ENCODE measurements around the gene CDH26. TPM values are rescaled to one million over a fixed set of nuclear protein-coding genes. Genes with fewer than 3 reads are reported as not detected.
"Not testable (repeated sequence)": the region's sequence is repeated elsewhere in the genome, so short reads cannot be mapped to it uniquely, and the experiment has no call there.

The CDH26 gene
- total RNA-seq, 1 experiment from 2014 or later, result not detected

DNA sequence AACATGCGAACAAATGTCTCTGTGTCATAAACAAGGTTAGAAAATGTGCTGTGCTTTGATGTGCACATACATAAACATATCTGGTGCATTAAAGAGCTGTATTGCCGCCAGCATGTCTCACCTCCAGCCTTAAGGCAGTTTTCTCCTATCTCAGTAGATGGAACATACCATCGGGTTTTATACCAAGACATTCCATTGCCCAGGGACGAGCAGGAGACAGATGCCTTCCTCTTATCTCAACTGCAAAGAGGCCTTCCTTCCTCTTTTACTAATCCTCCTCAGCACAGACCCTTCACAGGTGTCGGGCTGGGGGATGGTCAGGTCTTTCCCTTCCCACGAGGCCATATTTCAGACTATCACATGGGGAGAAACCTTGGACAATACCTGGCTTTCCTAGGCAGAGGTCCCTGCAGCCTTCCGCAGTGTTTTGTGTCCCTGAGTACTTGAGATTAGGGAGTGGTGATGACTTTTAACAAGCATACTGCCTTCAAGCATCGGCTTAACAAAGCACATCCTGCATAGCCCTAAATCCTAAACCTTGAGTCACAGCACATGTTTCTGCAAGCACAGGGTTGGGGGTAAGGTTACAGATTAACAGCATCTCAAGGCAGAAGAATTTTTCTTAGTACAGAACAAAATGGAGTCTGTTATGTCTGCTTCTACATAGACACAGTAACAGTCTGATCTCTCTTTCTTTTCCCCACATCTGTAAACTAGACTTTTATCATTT lies 83.4 kb downstream of the CDH26 start:
- not testable (repeated sequence) for H3K36me3 ChIP-seq, H3K9me3 ChIP-seq, DNase-seq

DNA sequence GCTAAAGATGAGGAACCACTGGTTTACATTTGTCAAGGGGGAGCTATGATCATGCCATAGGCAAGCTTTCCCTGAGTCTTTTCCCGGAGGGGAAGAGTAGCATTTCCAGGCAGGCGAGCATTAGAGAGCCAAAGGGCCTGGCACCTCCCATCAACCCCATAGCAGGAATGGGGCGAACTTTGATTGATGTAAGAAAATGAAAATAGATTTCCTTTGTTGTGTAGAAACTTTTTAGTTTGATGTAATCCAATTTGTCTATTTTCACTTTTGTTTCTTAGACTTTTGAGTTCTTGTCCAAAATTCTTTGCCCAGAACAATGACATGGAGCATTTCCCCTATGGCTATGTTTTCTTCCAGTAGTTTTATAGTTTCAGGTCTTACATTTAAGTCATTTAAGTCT lies 85.2 kb downstream of the CDH26 start:
- Histone ChIP-seq H3K9me3 (no peaks in the 10 kb centered on the region), H3K4me3 (no peak overlapping the region), H3K27me3 (no peaks in the 10 kb centered on the region), H3K36me3 (no peaks in the 10 kb centered on the region)
- no peak for DNase-seq

More for the DNA sequence above, 83.4 kb downstream of the CDH26 start:
- H3K27me3 ChIP-seq, H3K4me3 ChIP-seq: not testable (repeated sequence)

DNA sequence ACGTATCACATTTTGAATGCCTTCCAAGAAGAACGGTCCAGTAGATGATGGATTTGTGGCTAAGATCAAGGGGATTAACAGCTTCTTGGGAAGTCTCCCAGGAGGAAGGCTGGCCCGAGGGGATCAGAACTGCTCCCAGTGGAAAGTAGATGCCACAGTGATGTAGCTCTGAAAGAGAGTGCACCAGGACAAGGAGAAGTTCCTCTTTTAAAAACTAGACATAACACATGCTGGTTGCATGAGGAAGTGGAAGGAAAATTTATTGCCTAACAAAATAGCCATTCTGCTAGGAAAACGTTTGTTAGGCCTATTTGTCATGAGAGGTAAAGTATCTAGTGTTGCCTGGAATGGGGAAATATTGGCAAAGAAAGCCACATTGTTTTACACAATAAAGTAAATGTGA lies 87.8 kb downstream of the CDH26 start:
- Histone ChIP-seq H3K4me3 (no peak overlapping the region), H3K27me3 (0 out of 2 replicates have a peak, but pooled peaks cover 4% of the 10 kb centered on the region), H3K36me3 (no peaks in the 10 kb centered on the region), H3K9me3 (no peaks in the 10 kb centered on the region)
- no peak for DNase-seq

DNA sequence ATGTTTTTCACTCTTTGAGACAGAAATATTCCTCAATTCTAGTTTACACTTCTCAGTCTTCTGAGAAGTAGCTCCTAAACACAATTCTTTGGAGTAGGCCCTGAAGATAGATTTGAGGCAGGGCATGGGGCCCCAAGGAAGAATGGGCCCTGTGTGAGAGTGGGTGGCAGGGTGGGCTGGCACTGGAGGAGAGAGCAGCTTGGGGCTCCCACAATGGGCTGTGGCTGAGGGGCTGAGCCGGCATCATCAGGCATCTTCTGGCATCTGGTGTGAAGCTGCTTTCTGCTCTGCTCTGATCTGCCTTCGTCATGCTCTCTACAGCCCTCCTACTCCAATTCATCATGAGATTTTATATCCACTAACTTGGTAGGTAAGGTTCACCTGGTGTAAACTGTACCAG lies 88.2 kb downstream of the CDH26 start:
- H3K9me3 ChIP-seq, result no peaks in the 10 kb centered on the region
- no peak overlapping the region for H3K4me3 ChIP-seq
- H3K27me3 ChIP-seq, result 0 out of 2 replicates have a peak, but pooled peaks cover 4% of the 10 kb centered on the region
- no peak for DNase-seq
- no peaks in the 10 kb centered on the region for H3K36me3 ChIP-seq

DNA sequence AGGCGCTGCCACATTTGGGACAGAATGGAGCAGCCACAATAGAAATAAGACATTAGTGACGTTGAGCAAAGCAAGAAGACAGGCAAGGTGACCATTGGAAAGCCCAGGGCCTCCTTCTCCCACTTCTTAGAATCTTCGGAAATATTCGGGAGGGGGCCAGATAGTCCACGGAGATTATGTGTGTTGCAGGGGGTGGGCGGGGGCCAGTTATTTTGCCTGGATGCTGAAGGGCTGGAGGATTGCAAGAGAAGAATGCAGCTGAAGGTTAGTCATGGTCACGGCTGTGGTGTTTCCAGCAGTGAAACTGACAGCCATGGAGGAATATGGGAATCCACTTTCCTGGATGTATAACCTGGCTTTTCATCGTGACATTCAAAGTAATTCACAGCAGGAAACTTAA lies 88.6 kb downstream of the CDH26 start:
- peaks cover 7% of the 10 kb centered on the region; the same call in 1 of the 2 replicates for H3K27me3 ChIP-seq
- DNase-seq, result no peak

DNA sequence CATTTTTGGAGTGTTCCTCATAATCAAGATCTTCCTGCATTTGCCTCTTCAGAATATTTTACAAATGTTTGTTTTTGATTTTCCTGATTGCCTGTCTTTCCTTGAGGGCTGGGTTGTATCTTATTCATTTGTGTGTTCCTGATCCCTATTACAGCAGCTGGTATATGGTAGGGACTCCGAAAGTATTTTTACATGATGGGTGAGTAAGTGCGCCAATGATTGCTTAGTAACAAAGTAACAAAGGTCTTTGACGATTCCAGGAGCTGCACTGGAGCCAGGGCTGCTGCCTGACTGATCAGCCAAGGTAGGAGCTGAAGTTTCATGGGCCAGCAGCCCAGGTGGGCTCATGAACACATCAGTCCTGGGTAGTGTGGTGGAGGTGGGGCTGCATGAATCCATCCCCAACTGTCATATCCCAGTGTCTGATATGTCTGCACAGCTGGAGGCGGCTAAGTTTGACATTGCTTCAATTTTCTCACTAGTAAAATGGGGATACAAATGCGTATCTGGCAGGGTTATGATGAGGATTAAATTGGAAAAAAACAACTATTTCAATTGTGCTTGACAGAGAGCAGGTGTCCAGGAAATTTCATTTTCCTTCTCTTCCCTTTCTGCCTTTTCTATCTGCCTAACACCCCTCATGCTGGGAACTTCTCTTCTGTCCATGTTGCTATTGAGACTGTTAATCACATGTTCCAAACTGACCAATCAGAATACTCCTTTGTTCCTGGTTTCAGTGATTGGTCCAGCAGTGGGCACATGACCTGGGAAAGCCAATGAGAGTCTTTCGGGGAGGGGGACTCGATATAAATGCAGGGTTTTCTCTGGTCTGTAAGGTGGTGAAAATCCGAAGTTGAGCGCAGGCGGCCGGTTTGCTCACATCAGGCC lies 90.7 kb downstream of the CDH26 start:
- peaks cover 11% of the 10 kb centered on the region; the same call in 1 of the 2 replicates for H3K27me3 ChIP-seq
- no peaks in the 10 kb centered on the region for H3K36me3 ChIP-seq
- no peaks in the 10 kb centered on the region for H3K9me3 ChIP-seq
- no peak overlapping the region for H3K4me3 ChIP-seq
- DNase-seq, result no peak

More for the DNA sequence above, 88.6 kb downstream of the CDH26 start:
- no peaks in the 10 kb centered on the region for H3K36me3 ChIP-seq
- H3K4me3 ChIP-seq, result no peak overlapping the region
- H3K9me3 ChIP-seq, result no peaks in the 10 kb centered on the region

DNA sequence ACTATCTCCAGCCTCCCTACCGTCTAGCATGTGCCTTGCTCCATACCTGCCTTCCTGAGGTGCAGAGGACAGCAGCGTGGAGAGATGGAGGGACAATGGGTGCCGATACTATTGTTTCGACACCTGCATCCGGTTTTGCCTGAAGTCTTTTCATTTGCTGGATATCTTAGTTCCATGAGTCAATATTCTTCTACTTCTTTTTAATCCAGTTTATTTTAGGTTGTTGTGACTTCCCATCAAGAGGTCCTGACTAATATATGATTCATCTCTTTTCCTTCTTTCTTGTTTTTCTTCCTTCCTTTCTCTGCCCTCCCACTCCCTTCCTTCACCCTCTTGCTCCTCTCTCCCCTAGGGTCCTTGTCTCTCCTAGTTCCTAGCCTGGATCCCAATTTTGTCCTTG lies 91.4 kb downstream of the CDH26 start:
- Histone ChIP-seq H3K27me3 (peaks cover 11% of the 10 kb centered on the region; the same call in 1 of the 2 replicates), H3K4me3 (no peak overlapping the region), H3K36me3 (no peaks in the 10 kb centered on the region), H3K9me3 (no peaks in the 10 kb centered on the region)
- DNase-seq, result no peak

DNA sequence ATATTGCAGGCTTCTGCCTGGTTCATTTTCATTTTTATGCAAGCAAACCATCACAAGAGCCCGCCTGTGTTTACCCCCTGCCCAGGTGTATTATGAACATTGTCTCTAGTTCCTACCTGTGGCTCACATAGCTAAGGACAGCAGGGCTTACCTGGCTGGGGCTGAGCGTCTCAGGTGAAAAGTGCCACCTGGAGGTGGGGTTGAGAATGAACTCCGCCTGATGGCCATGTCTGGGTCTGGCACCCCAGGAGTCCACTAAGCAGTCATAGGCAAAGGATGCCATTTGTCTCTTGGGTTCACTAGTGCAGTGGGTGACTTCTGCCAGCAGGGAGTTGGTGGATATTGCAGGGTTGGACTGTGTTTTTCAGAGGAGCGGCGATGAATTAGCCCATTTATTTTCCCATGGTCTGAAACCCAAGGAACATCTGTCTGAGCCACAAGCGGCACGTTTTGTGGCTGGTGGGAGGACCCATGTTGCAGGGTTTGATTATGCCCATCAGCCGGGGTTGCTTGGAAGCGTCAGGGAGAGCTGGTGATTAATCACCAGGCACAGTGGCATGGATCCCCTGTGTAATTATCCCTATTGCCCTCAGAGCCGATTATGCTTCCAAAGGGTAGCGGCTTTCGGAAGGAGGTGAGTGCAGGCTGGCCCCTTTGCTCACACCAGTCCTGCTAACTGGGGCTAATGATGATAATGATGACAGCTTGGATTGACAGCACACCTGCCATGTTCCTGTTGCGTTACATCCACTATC lies 92.1 kb downstream of the CDH26 start:
- H3K36me3 ChIP-seq, result no peaks in the 10 kb centered on the region
- no peaks in the 10 kb centered on the region for H3K9me3 ChIP-seq
- no peak overlapping the region for H3K4me3 ChIP-seq
- DNase-seq, result no peak
- peaks cover 11% of the 10 kb centered on the region; the same call in 1 of the 2 replicates for H3K27me3 ChIP-seq

DNA sequence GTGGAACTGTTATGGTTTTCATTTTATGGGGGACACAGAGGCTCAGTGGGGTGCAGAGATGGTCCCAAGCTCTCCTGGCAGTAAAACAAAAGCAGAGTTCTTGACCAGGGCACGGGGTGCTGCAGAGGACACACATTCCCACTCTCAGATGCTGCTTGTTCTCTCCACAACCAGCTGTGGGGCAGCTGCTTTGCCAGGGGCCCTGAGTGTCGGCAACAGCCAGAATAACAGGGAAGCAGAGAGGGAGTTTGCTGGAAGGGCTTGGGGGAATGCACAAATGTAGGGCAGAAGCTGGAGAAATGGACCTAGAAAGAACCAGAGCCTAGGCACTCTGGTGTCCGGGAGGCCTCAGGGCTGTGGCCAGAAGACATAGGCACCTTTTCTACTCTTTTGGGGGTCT lies 93.7 kb downstream of the CDH26 start:
- Histone ChIP-seq H3K27me3 (peaks cover 11% of the 10 kb centered on the region; the same call in 1 of the 2 replicates), H3K9me3 (no peaks in the 10 kb centered on the region), H3K36me3 (no peaks in the 10 kb centered on the region), H3K4me3 (no peak overlapping the region)
- DNase-seq, result no peak

DNA sequence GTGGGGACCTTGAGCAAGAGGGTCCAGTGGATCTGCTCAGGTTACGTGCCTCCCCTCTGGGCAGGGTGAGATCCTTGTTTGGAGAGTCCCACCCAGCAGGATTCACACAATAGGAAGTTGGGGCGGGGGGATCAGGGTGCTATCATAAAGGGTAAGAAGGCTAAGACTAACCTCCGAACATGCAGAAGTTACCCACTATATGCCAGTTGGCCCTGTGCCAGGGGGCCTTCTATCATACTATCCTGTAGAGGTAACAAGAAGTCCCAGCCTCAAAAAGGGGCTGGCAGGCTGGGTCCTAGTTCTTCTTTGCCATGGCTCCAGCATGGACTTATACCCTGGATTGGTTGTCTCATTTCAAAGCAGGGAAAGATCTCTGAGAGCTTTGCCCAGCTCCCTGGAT lies 94.1 kb downstream of the CDH26 start:
- Histone ChIP-seq H3K4me3 (no peak overlapping the region), H3K36me3 (no peaks in the 10 kb centered on the region), H3K9me3 (no peaks in the 10 kb centered on the region), H3K27me3 (peaks cover 11% of the 10 kb centered on the region; the same call in 1 of the 2 replicates)
- DNase-seq, result no peak

DNA sequence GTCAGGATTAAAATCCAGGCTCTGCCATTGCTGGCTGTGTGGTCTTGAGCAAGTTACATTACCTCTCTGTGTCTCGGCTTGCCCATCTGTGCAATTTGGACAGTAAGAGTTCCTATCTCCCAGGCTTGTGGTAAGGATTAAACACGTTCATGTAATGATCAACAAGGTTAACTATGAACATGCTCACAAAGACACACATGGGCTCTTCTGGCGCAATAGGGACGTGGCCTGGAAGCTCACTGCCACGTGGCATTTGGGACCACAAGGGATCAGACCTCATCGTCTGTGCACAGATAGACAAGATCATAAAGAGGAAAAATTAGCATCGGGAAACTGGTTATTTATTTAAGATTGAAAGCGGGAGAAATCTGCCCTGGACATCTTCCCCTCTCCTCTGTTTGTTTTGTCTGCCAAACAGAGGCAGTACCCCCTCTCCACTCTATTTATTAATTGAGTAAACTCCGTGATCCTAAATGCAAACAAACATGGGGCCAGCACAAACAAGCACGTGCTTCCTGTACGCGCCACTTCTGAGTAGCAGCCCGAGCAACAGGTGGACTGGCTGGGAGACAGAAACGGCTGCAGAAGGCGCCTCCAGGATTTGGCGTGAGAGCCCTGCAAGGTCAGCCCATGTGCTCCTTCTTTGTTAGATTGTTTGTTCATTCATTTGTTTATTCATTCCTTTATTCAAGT lies 95.0 kb downstream of the CDH26 start:
- no peaks in the 10 kb centered on the region for H3K9me3 ChIP-seq
- peaks cover 11% of the 10 kb centered on the region; the same call in 1 of the 2 replicates for H3K27me3 ChIP-seq
- H3K4me3 ChIP-seq, result no peak overlapping the region
- no peaks in the 10 kb centered on the region for H3K36me3 ChIP-seq
- no peak for DNase-seq

DNA sequence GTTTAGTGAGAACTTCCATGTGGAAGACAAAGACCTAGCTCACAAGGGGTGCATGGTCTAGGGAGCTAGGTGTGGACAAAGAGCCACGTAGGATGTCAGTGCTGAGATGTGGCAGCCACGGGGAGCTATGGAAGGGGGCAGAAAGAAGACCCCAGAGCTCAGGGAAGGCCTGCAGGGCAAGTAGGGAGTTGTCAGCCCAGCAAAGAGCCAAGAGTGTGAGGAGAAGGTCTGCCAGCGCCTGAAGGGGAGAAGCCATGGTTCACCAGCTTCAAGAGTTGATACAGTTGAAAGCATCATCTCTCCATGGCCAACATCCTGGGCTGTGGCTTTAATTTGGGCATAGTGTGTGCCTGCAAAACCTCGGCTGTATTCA lies 95.6 kb downstream of the CDH26 start:
- Histone ChIP-seq H3K4me3 (no peak overlapping the region), H3K27me3 (peaks cover 11% of the 10 kb centered on the region; the same call in 1 of the 2 replicates), H3K36me3 (no peaks in the 10 kb centered on the region), H3K9me3 (no peaks in the 10 kb centered on the region)
- DNase-seq, result no peak

DNA sequence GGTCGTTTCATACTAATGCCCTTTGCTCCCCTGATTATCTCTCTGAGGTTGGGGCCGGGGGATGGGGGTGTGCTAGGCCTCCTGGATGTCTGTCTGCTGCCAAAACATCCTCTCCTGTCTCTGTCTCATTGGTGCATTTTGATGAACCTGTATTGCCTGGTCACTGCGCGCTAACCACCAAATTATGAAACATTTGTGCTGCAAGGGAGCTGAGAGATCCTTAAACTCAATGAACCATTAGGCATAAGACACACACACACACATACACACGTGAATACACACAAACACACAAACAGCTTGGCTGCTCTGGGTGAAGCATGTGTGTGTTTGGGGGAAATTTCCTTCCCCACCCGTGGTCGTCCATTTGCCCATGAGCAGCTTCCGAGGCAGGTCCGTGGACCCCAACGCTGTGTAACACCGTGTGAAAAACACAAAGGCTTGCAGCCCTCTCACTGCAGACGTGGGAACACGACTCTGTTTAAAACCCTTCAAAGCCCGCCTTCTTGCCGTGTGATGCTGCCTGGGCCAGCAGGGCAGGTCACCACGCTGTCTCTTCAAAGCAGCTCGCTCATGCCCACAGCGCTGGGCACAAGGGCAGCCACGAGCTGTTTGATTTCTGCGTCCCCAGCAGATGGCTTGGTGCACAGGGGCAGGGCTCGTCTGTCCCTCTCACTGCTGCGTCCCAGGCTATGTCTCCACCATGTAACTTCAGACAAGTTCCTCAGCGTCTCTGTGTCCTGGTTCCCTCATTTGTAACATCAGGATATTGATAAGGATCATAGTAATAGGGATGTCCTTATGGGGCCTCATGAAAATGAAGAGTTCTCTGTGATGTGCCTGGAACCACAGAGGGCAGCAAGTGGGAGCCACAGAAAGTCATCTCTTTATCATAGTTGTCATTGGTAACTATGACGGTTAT lies 96.8 kb downstream of the CDH26 start:
- H3K36me3 ChIP-seq, result no peaks in the 10 kb centered on the region
- no peak for DNase-seq
- peaks cover 11% of the 10 kb centered on the region for H3K27me3 ChIP-seq
- H3K4me3 ChIP-seq, result no peak overlapping the region
- H3K9me3 ChIP-seq, result no peaks in the 10 kb centered on the region

DNA sequence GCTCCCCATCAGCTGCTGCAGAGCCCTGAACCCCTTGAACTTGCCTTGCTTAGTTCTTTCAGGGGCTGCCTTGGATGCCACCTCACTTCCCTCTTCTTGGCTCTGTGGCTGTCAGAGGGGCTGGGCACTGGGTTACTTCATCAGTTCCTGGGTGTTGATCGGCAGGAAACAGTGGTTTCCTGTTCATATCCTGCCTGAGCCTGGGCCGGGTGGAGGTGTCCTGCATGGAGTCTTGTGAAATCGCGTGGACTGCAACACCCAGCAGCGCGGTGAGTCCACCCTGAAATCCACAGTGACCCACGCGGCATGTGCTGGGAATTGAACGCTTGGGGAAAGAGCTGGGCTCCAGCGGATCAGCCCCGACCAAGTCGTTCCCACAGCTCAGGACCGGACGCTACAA lies 97.5 kb downstream of the CDH26 start:
- Histone ChIP-seq H3K9me3 (no peaks in the 10 kb centered on the region), H3K27me3 (peaks cover 9% of the 10 kb centered on the region), H3K36me3 (no peaks in the 10 kb centered on the region), H3K4me3 (no peak overlapping the region)
- DNase-seq, result no peak

DNA sequence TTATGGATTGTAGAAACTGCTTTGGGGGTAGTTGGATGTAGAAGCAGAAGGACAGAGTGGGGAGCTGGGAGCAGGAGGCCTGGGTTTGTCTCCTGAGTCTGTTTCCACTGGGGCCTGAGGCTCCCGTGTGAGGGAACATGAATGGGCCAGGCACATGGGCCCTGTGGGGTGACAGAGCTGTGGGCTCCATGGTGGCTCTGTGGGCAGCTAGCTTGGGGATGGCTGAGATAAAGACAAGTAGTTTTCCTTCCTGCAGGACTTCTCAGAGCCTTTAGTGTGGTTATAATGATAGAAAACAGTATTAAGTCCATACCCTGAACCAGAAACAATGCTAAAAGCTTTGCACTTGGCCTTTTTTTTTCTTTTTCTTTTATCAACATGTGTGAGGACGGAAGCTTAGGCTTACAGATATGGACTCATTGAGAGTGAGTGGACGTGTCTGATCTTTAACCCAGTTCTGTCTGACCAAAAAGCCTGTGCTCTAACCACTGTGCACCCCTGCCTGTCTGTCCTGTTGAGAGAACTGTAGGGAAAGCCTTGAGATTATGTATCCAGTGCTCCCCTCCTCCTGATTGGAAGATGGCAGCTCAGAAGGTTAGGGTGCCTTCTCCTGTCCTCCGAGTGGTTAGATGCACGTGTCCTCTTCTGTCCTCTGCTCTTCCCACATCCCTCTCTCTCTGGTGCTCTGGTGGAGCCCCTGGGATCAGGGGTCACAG lies 98.3 kb downstream of the CDH26 start:
- H3K27me3 ChIP-seq, result peaks cover 7% of the 10 kb centered on the region
- H3K9me3 ChIP-seq, result no peaks in the 10 kb centered on the region
- DNase-seq, result no peak
- H3K36me3 ChIP-seq, result no peaks in the 10 kb centered on the region
- no peak overlapping the region for H3K4me3 ChIP-seq

Data from MG63 (cell line).